OCI-LY1 (cell line): ENCODE data around the gene RAB7B.

Experiments used
- EZH2 ChIP-seq: fragments of 200-600 bp; sonication (generic), shearing (Covaris generic); IDR thresholded peaks from 2 replicates; pipeline ENCODE4 v1.8.0; 2017; ENCODE audit warnings: borderline replicate concordance, mixed run types, mild to moderate bottlenecking, antibody characterized with exemption, low read length, moderate library complexity, mixed read lengths
- TF ChIP-seq, protein P1 (sequence below): fragments of 200-600 bp; sonication (generic), shearing (Covaris generic); IDR thresholded peaks from 2 replicates; pipeline ENCODE4 v1.5.1; 2017; ENCODE audit warnings: mild to moderate bottlenecking, antibody characterized with exemption, low read length, moderate library complexity, mixed read lengths

DNA sequence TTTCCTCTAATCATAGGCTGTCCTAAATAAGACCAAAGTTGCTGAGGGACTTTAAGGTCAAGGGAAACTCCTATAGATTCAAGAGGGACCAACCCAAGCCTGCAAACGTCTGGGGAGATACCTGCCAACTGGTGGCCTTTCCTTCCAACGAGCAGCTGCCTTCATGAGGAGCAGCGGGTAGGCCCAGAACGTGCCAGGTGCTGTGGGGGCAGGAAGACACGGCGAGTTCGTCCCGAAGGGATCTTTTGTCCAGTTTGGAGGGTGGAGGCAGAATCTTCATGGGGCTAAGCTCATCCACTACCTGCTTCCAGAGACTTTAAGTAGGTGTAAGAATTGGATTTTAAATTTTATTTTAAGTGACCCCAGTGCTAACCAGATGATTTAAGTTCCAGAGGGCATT is 34.0 kb downstream of the RAB7B start:
- TF ChIP-seq, protein P1, sequence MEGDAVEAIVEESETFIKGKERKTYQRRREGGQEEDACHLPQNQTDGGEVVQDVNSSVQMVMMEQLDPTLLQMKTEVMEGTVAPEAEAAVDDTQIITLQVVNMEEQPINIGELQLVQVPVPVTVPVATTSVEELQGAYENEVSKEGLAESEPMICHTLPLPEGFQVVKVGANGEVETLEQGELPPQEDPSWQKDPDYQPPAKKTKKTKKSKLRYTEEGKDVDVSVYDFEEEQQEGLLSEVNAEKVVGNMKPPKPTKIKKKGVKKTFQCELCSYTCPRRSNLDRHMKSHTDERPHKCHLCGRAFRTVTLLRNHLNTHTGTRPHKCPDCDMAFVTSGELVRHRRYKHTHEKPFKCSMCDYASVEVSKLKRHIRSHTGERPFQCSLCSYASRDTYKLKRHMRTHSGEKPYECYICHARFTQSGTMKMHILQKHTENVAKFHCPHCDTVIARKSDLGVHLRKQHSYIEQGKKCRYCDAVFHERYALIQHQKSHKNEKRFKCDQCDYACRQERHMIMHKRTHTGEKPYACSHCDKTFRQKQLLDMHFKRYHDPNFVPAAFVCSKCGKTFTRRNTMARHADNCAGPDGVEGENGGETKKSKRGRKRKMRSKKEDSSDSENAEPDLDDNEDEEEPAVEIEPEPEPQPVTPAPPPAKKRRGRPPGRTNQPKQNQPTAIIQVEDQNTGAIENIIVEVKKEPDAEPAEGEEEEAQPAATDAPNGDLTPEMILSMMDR = no peak
- TF ChIP-seq EZH2 = no peak
